ENCODE data around the gene GDI1. TPM values are rescaled to one million over a fixed set of nuclear protein-coding genes. Genes with fewer than 3 reads are reported as not detected.

GDI1 gene
- total and polyA plus RNA-seq, 8 donors = 45.7 to 178 (median 66.5) TPM

DNA sequence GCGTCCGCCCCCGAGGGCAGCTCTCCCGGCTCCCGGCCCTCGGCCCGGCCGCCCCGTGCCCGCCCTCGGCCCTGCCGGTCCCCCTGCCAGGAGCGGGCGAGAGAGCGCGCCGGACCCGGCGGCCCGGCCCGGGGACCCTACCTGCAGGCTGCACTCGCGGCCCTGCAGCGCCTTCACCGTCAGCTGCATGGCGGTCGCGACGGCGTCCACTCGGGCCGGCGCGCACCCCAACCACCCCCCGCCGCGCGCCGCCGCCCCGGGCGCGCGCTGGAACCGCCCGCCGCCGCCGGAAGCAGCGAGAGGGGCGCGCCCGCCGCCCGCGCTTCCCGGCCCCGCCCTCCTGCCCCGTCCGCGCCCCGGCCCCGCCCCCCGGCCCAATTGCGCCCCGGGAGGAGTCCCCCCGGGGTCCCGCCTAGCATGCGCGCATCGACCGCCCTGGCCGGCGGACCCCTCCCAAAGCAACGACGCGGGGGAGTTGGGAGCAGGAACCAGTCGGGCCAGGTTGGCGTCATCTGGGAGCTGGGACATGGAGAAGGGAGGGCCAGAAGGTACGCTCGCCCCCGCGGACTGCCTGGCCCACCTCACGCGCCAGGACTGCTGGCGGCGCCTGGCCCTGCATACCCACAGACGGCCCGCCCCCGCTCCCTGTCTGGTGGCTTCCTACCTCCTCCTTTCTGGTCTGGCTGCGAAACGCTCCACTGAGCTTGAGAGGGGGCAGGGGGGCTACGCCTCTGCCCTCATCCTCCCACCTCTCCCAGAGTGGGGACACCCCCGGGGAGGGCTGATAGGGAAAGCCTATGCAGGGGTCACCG, 49.6 kb downstream of the GDI1 start, which contains the start of gene UBL4A:
UBL4A (minus strand) TSS at position 220 of the 812 bp plus-strand sequence; CDS start at position 189, 31 bp downstream.
- Histone ChIP-seq H3K9me3 (no peaks in the 10 kb centered on the region), H3K36me3 (peaks cover 0 to 31% (median 23%) of the 10 kb centered on the region in 4 donors), H3K4me3 (peak within 1 kb of the TSS; percentile 63 to 68 (median 66)), H3K27me3 (no peaks in the 10 kb centered on the region), H3K27ac (peak within 1 kb of the TSS; percentile 83 to 91 (median 85)), H3K4me1 (peaks cover 0 to 57% (median 35%) of the 10 kb centered on the region in 4 donors)
- intact Hi-C loops (cut with DNase I; ENCODE audit: low total_unique reads) = no loop called here
- TF ChIP-seq EP300 (IDR thresholded peaks at IDR 0.05) (no peak), POLR2AphosphoS5 (IDR thresholded peaks at IDR 0.05) (peak in 2 of 3 donors; percentile 5 to 45)
- peak; percentile 63 to 89 for DNase-seq
- WGBS, 5 donors = 0 to 34% (median 19%) methylated on average over 20 to 77 of the region's 95 CpGs

DNA sequence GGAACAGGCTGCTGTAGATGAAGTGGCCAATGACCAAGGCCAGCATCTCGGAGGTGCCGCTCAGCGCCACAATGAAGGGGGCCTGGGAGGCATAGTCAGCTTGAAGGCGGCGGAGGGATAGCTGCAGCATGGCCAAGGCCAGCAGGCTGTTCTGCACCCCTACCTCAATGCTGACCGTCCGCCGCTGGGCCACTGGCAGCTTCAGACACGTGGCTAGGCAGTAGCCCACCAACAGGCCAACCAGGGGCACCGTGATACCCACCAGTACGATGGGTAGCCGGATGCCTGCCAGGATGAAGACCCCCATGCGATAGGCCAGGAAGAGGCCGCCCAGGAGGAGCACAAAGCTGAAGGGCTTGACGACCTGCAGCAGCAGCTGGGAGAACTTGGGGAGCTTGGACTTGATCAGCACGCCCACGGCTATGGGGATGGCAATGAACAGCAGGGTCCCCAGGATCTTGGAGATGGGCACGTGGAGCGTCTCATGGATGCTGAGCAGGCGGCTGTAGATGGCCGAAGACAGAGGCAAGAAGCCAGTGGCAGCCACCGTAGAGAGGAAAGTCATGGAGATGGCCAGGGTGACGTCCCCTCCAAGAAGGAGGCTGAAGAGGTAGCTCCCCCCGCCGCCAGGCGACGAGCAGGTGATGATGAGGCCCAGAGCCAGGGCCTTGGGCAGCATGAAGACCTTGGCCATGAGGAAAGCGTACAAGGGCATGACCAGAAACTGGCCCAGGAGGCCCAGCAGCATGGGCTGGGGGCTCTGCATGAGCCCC, 50.8 kb downstream of the GDI1 start:
- Histone ChIP-seq H3K4me1 (peaks cover 0 to 57% (median 35%) of the 10 kb centered on the region in 4 donors), H3K4me3 (no peak overlapping the region), H3K9me3 (no peaks in the 10 kb centered on the region), H3K36me3 (peaks cover 0 to 31% (median 23%) of the 10 kb centered on the region in 4 donors), H3K27me3 (no peaks in the 10 kb centered on the region), H3K27ac (peak overlapping the region in 4 of 5 donors; percentile 84 to 91 (median 85))
- intact Hi-C loops (cut with DNase I; ENCODE audit: low total_unique reads) = no loop called here
- WGBS, 5 donors = 91 to 95% (median 93%) methylated on average over 21 to 28 of the region's 28 CpGs
- no peak for TF ChIP-seq POLR2AphosphoS5 (IDR thresholded peaks at IDR 0.05)
- TF ChIP-seq, protein P1, sequence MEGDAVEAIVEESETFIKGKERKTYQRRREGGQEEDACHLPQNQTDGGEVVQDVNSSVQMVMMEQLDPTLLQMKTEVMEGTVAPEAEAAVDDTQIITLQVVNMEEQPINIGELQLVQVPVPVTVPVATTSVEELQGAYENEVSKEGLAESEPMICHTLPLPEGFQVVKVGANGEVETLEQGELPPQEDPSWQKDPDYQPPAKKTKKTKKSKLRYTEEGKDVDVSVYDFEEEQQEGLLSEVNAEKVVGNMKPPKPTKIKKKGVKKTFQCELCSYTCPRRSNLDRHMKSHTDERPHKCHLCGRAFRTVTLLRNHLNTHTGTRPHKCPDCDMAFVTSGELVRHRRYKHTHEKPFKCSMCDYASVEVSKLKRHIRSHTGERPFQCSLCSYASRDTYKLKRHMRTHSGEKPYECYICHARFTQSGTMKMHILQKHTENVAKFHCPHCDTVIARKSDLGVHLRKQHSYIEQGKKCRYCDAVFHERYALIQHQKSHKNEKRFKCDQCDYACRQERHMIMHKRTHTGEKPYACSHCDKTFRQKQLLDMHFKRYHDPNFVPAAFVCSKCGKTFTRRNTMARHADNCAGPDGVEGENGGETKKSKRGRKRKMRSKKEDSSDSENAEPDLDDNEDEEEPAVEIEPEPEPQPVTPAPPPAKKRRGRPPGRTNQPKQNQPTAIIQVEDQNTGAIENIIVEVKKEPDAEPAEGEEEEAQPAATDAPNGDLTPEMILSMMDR (IDR thresholded peaks at IDR 0.05) = no peak
- no peak for TF ChIP-seq POLR2A (IDR thresholded peaks at IDR 0.05)
- no peak for DNase-seq

DNA sequence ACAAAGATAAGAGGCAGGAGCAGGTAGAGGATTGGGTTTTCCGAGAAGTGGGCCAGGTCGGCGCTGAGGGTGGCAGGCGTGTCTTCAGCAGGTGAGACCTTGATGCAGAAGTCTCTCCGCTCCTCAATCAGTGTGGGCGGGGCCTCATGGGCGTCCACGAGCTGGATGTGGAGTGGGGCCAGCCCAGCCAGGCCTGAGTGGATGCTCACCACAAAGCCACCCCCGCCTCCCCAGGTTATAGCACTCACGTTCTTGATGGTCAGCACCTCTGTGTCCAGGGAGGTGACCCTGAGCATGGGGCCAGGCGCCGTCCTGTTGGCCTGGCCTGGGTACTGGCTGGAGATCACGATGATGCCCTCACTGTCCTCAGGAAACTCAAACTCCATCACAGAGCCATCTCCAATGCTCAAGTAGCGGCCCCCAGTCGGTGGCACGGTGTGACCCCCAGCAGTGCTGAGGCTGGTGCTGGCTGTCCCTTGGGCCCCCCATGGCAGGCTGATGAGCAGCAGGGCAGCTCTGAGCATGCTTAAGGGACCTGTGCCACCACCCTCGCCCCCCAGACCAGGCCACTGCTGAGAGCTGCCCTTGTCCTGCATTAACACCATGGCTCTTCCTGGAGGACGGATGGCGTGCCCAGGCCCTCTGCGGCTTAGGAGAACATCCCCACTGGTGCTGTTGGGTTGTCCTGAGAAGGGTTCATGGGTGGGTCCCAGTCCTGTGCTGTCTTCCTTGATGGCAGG, 51.6 kb downstream of the GDI1 start:
- intact Hi-C loops (cut with DNase I; ENCODE audit: low total_unique reads) = no loop called here
- WGBS, 5 donors = 80 to 94% (median 88%) methylated on average over 7 to 20 of the region's 20 CpGs
- no peaks in the 10 kb centered on the region for H3K9me3 ChIP-seq

DNA sequence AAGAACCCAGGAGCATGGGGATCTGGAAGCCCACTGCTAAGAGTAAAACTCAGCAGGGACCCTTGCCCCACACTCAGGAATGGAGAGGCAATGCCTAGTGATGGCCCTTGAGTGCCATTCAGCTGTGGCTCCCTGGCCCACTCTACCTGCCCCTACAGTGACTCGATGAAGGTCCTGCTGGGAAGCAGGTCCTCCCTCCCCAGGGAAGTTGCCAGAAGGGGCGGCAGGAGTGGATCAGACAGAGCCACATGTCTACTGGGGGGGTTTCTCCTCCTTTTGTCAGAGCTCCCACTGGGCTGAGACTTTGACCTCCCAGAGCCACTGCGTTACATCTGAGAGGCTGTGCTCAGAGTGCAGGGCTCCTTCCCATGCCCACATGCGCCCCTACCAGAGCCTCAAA, 52.2 kb downstream of the GDI1 start:
- Histone ChIP-seq H3K4me1 (peaks cover 0 to 54% (median 31%) of the 10 kb centered on the region in 4 donors), H3K36me3 (peaks cover 0 to 23% (median 17%) of the 10 kb centered on the region in 4 donors), H3K27ac (peak overlapping the region in 4 of 5 donors; percentile 92 to 98 (median 94)), H3K27me3 (no peaks in the 10 kb centered on the region), H3K9me3 (no peaks in the 10 kb centered on the region), H3K4me3 (peak overlapping the region; percentile 55 to 61 (median 57))
- no peak for TF ChIP-seq EP300 (IDR thresholded peaks at IDR 0.05)
- TF ChIP-seq, protein P1 (IDR thresholded peaks at IDR 0.05) = no peak
- no peak for TF ChIP-seq POLR2A (IDR thresholded peaks at IDR 0.05)
- TF ChIP-seq POLR2AphosphoS5 (IDR thresholded peaks at IDR 0.05) = no peak
- 82 to 85% (median 83%) methylated on average over 1 to 4 of the region's 4 CpGs for WGBS, 5 donors
- intact Hi-C loops (cut with DNase I; ENCODE audit: low total_unique reads) = no loop called here
- no peak for DNase-seq

More for the DNA sequence above, 51.6 kb downstream of the GDI1 start:
- peaks cover 0 to 57% (median 35%) of the 10 kb centered on the region in 4 donors for H3K4me1 ChIP-seq
- DNase-seq = no peak
- H3K4me3 ChIP-seq = no peak overlapping the region
- no peaks in the 10 kb centered on the region for H3K27me3 ChIP-seq
- no peak for TF ChIP-seq EP300 (IDR thresholded peaks at IDR 0.05)
- TF ChIP-seq, protein P1 (IDR thresholded peaks at IDR 0.05) = no peak
- peak overlapping the region in 1 of 5 donors; percentile 95 for H3K27ac ChIP-seq
- H3K36me3 ChIP-seq = peaks cover 0 to 30% (median 22%) of the 10 kb centered on the region in 4 donors

Data from stomach (tissue), 9 donors.